C4-2B (cell line): ENCODE results near the gene CITED1.

Experiments
- CTCF ChIP-seq: fragments of 450-650 bp; conservative IDR thresholded peaks from 2 replicates; pipeline ENCODE4 v1.5.1; 2017; ENCODE audit warnings: mild to moderate bottlenecking
- ZFX ChIP-seq: fragments of 450-650 bp; IDR thresholded peaks from 2 replicates; pipeline ENCODE4 v1.6.1; 2017

- TF ChIP-seq CTCF (no peak), ZFX (no peak)
These were observed 42.7 kb upstream of the CITED1 start for GRCh38 chrX:72348247-72348979.
